GM21619 (cell line): Measurements from ENCODE around the gene SPEM2.

Experiments used
- ATAC-seq: cut with Tn5 transposase; IDR thresholded peaks from one replicate; pipeline ENCODE4 v1.9.1; 2021; ENCODE audit not compliant: unreplicated experiment

Gene SPEM2

GRCh38 chr17:7419819-7420610, 5.4 kb upstream of the SPEM2 start, which contains the start of gene SPEM1:
Gene SPEM1 (plus strand): TSS chr17:7420324. CDS start chr17:7420385, 61 bp downstream.
- no peak for ATAC-seq

GRCh38 chr17:7421186-7421585, 4.2 kb upstream of the SPEM2 start:
- no peak for ATAC-seq

GRCh38 chr17:7423679-7424078, 1.7 kb upstream of the SPEM2 start:
- no peak for ATAC-seq

GRCh38 chr17:7425756-7426155, 340 bp downstream of the SPEM2 start:
- no peak for ATAC-seq

- ATAC-seq: no peak
Measured at GRCh38 chr17:7426203-7426863, 917 bp downstream of the SPEM2 start.

- no peak for ATAC-seq
Measured at GRCh38 chr17:7426896-7427489, 1.6 kb downstream of the SPEM2 start.

GRCh38 chr17:7427549-7427948, 2.1 kb downstream of the SPEM2 start:
- no peak for ATAC-seq

- no peak for ATAC-seq
Measured at GRCh38 chr17:7428557-7428956, 3.1 kb downstream of the SPEM2 start, which contains the start of gene SPEM3. Gene SPEM3 (plus strand): TSS chr17:7428857. CDS start chr17:7428903, 46 bp downstream.

GRCh38 chr17:7429722-7430121, 4.3 kb downstream of the SPEM2 start:
- no peak for ATAC-seq

GRCh38 chr17:7431231-7431630, 5.8 kb downstream of the SPEM2 start:
- no peak for ATAC-seq

GRCh38 chr17:7432296-7432695, 6.9 kb downstream of the SPEM2 start:
- ATAC-seq: no peak

GRCh38 chr17:7435676-7436555, 10.5 kb downstream of the SPEM2 start:
- peak; percentile 19 for ATAC-seq

- ATAC-seq: no peak
Measured at GRCh38 chr17:7436556-7437368, 11.3 kb downstream of the SPEM2 start.

- no peak for ATAC-seq
Measured at GRCh38 chr17:7437369-7437863, 12.0 kb downstream of the SPEM2 start.

- no peak for ATAC-seq
Measured at GRCh38 chr17:7437950-7438614, 12.7 kb downstream of the SPEM2 start.

- ATAC-seq: no peak
Measured at GRCh38 chr17:7438656-7439460, 13.4 kb downstream of the SPEM2 start.

- no peak for ATAC-seq
Measured at GRCh38 chr17:7439462-7440112, 14.2 kb downstream of the SPEM2 start, which contains the start of gene FGF11. Gene FGF11 (plus strand): TSS chr17:7439512. CDS start chr17:7439621, 109 bp downstream.
